BE2C (cell line): ENCODE data around the gene SFTA2.

Experiments
- DNase-seq: peaks from one replicate; pipeline ENCODE4 v3.0.0-alpha.2; 2020
- H3K27me3 ChIP-seq: fragments of 250-450 bp; sonication (Bioruptor Pico); 2 replicates; pipeline ENCODE4 v1.5.1; 2020; ENCODE audit warnings: mild to moderate bottlenecking
- H3K36me3 ChIP-seq: fragments of 250-450 bp; sonication (Bioruptor Pico); 2 replicates; pipeline ENCODE4 v1.5.1; 2020; ENCODE audit warnings: mild to moderate bottlenecking
- H3K4me1 ChIP-seq: fragments of 250-450 bp; sonication (Bioruptor Pico); 2 replicates; pipeline ENCODE4 v1.5.1; 2020
- H3K4me3 ChIP-seq: 2 replicates; pipeline ENCODE4 v1.5.1; 2011; ENCODE audit warnings: low read depth, low read length
- H3K9me3 ChIP-seq: fragments of 250-450 bp; sonication (Bioruptor Pico); 2 replicates; pipeline ENCODE4 v1.5.1; 2020
- CTCF ChIP-seq: IDR thresholded peaks from 2 replicates; pipeline ENCODE4 v1.5.1; 2012; ENCODE audit warnings: mild to moderate bottlenecking, low read depth, low read length

The SFTA2 gene

GRCh38 chr6:30900863-30901417, 31.0 kb downstream of the SFTA2 start:
- no peak for TF ChIP-seq CTCF
- no peak for DNase-seq
- no peaks in the 10 kb centered on the region for H3K9me3 ChIP-seq
- H3K4me3 ChIP-seq: no peak overlapping the region
- H3K4me1 ChIP-seq: no peaks in the 10 kb centered on the region
- no peaks in the 10 kb centered on the region for H3K36me3 ChIP-seq
- H3K27me3 ChIP-seq: no peaks in the 10 kb centered on the region

- no peaks in the 10 kb centered on the region for H3K36me3 ChIP-seq
- H3K27me3 ChIP-seq: no peaks in the 10 kb centered on the region
- H3K9me3 ChIP-seq: no peaks in the 10 kb centered on the region
- DNase-seq: no peak
- no peak overlapping the region for H3K4me3 ChIP-seq
- no peaks in the 10 kb centered on the region for H3K4me1 ChIP-seq
- TF ChIP-seq CTCF: no peak
Observed at GRCh38 chr6:30898750-30899360, 33.1 kb downstream of the SFTA2 start.

GRCh38 chr6:30897882-30898281, 34.1 kb downstream of the SFTA2 start:
- H3K27me3 ChIP-seq: no peaks in the 10 kb centered on the region
- H3K4me3 ChIP-seq: no peak overlapping the region
- TF ChIP-seq CTCF: no peak
- H3K36me3 ChIP-seq: no peaks in the 10 kb centered on the region
- no peaks in the 10 kb centered on the region for H3K9me3 ChIP-seq
- DNase-seq: no peak
- no peaks in the 10 kb centered on the region for H3K4me1 ChIP-seq

- Histone ChIP-seq H3K9me3 (no peaks in the 10 kb centered on the region), H3K4me3 (no peak overlapping the region), H3K36me3 (no peaks in the 10 kb centered on the region), H3K4me1 (no peaks in the 10 kb centered on the region), H3K27me3 (no peaks in the 10 kb centered on the region)
- DNase-seq: no peak
- no peak for TF ChIP-seq CTCF
Observed at GRCh38 chr6:30896541-30896940, 35.4 kb downstream of the SFTA2 start.

GRCh38 chr6:30895343-30895742, 36.6 kb downstream of the SFTA2 start:
- no peaks in the 10 kb centered on the region for H3K4me1 ChIP-seq
- no peaks in the 10 kb centered on the region for H3K36me3 ChIP-seq
- no peak for TF ChIP-seq CTCF
- no peak overlapping the region for H3K4me3 ChIP-seq
- DNase-seq: no peak
- H3K27me3 ChIP-seq: no peaks in the 10 kb centered on the region
- H3K9me3 ChIP-seq: no peaks in the 10 kb centered on the region

- no peaks in the 10 kb centered on the region for H3K9me3 ChIP-seq
- H3K4me1 ChIP-seq: no peaks in the 10 kb centered on the region
- TF ChIP-seq CTCF: no peak
- DNase-seq: no peak
- no peak overlapping the region for H3K4me3 ChIP-seq
- no peaks in the 10 kb centered on the region for H3K27me3 ChIP-seq
- H3K36me3 ChIP-seq: no peaks in the 10 kb centered on the region
Observed at GRCh38 chr6:30894935-30895334, 37.0 kb downstream of the SFTA2 start.
